ENCODE data around the gene PLEKHG5. TPM values are rescaled to one million over a fixed set of nuclear protein-coding genes. Genes with fewer than 3 reads are reported as not detected.

Gene PLEKHG5

DNA sequence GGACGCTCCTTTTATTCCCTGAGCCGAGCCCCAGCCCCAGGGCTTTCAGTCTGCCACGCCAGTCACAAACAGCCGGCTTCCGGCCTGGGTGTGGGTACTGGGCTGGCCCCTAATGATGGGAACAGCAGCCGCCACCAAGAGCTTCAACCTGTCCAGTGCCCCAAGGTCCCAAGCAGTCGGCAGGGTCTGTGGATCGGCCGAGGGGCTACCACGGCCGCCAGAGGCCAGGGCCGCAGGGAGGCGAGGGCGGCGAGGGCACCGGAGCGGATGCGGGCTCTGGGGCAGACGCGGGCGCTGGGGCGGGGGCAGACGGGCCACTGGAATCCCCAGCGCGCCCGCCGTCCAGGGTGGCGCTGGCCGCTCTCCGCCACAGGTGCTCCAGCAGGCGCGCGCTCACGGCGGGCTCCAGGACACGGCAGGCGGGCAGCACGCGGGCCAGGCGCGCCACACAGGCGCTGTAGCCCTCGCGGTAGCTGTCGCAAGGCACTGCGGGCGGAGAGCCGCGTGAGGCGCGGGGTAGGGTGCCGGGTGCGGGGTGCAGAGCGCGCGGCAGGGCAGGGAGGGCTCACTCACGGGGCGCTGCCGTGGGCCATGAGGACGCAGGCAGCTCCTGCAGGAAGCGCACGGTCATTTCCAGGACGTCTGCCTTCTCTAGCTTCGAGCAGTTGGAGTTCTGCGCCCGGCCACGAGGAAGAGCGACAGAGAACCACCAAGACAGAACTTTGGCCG is 72.6 kb downstream of the PLEKHG5 start:
- Histone ChIP-seq H4K8ac (ENCODE audit: low read depth, low read length) (no peak overlapping the region), H3K4me2 (ENCODE audit: insufficient read depth, low read length, poor library complexity, severe bottlenecking) (peak overlapping the region; percentile 82), H3K4me1 (ENCODE audit: control insufficient read depth in 2 of 2, insufficient read depth in 1 of 2, low read depth in 1 of 2, low read length in 2 of 2) (peaks cover 6 to 11% of the 10 kb centered on the region in 2 donors), H3K4me3 (ENCODE audit: low read length in 2 of 2) (peak overlapping the region in 1 of 2 donors; percentile 59), H3K79me1 (ENCODE audit: low read depth, low read length) (no peaks in the 10 kb centered on the region), H3K4ac (ENCODE audit: low read length) (no peak overlapping the region), H2BK12ac (ENCODE audit: low read length) (peak overlapping the region; percentile 36), H3K14ac (ENCODE audit: low read length) (peak overlapping the region; percentile 77), H3K9ac (ENCODE audit: low read depth, low read length, poor library complexity) (no peak overlapping the region), H4K91ac (ENCODE audit: low read depth, low read length, poor library complexity) (no peak overlapping the region), H2AFZ (ENCODE audit: low read length) (peak overlapping the region; percentile 73), H3K23ac (ENCODE audit: low read depth, low read length, poor library complexity) (peak overlapping the region; percentile 70), H3K27ac (replicated peaks; ENCODE audit: low read length) (no peak overlapping the region), H3K9me3 (replicated peaks in 1 of 2; ENCODE audit: control insufficient read depth in 2 of 2, insufficient read depth in 1 of 2, low read depth in 1 of 2, low read length in 2 of 2) (peaks cover 0 to 2% of the 10 kb centered on the region in 2 donors), H2BK5ac (ENCODE audit: low read length) (no peak overlapping the region), H2AK5ac (ENCODE audit: low read depth, low read length) (peak overlapping the region; percentile 60), H2BK15ac (ENCODE audit: low read length) (peak overlapping the region; percentile 73), H3K36me3 (replicated peaks in 1 of 2; ENCODE audit: control insufficient read depth in 2 of 2, insufficient read depth in 2 of 2, low read length in 2 of 2) (no peaks in the 10 kb centered on the region), H3K18ac (ENCODE audit: low read length) (peak overlapping the region; percentile 86), H3K27me3 (ENCODE audit: control insufficient read depth in 3 of 3, insufficient read depth in 3 of 3, low read depth in 1 of 3, low read length in 3 of 3) (peaks cover 35 to 86% (median 86%) of the 10 kb centered on the region in 3 experiments), H2BK120ac (ENCODE audit: low read depth, low read length) (peak overlapping the region; percentile 78)
- no peak for DNase-seq (ENCODE audit: low spot score)
- WGBS, 2 donors (ENCODE audit: extremely low coverage in 2 of 2, insufficient read length in 2 of 2, insufficient replicate concordance in 1 of 2) = no CpG with 5 or more reads among the region's 69 CpGs

DNA sequence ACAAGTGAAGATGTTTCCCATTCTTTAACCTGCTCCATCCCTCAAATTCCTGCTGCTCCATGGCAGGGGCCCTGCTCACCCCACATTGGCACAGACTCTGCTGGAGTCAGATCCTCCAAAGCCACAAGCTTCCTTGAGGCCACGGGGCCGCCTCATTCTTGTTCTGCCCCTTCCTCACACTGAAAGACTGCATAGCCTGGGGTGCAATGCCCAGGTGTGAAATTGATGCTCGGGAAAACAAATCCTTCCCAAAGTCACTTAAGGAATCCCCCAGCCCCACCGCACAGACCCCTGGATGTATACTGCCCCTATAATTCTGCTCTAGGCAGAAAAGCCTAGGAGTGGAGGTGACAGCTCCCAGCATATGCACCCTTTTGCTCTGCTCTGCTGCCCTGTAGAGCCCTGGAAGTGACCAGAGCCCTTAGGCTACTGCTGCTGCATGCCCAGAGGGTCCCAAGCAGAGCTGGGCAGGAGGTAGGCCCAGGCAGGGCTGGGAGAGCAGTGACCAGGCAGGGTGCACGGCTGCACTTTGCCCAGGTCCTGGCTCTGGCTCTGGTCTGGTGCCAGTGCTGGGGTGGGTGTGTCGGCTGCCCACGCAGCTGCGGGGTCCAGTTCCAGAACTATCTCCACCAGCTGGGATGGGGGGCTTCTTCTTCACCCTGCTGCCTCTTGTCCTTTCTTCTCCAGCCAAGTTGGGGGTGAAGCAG is 73.4 kb downstream of the PLEKHG5 start:
- no peak overlapping the region for H2AFZ ChIP-seq (ENCODE audit: low read length)
- H3K4me1 ChIP-seq (ENCODE audit: control insufficient read depth in 2 of 2, insufficient read depth in 1 of 2, low read depth in 1 of 2, low read length in 2 of 2) = peaks cover 6 to 11% of the 10 kb centered on the region in 2 donors
- peaks cover 0 to 2% of the 10 kb centered on the region in 2 donors for H3K9me3 ChIP-seq (replicated peaks in 1 of 2; ENCODE audit: control insufficient read depth in 2 of 2, insufficient read depth in 1 of 2, low read depth in 1 of 2, low read length in 2 of 2)
- H4K91ac ChIP-seq (ENCODE audit: low read depth, low read length, poor library complexity) = no peak overlapping the region
- H3K9ac ChIP-seq (ENCODE audit: low read depth, low read length, poor library complexity) = no peak overlapping the region
- no peak overlapping the region for H3K14ac ChIP-seq (ENCODE audit: low read length)
- no peak overlapping the region for H3K4ac ChIP-seq (ENCODE audit: low read length)
- no peak overlapping the region for H3K4me2 ChIP-seq (ENCODE audit: insufficient read depth, low read length, poor library complexity, severe bottlenecking)
- H3K27ac ChIP-seq (replicated peaks; ENCODE audit: low read length) = no peak overlapping the region
- no peaks in the 10 kb centered on the region for H3K79me1 ChIP-seq (ENCODE audit: low read depth, low read length)
- H2BK5ac ChIP-seq (ENCODE audit: low read length) = no peak overlapping the region
- H2BK15ac ChIP-seq (ENCODE audit: low read length) = peak overlapping the region; percentile 73
- no peak overlapping the region for H4K8ac ChIP-seq (ENCODE audit: low read depth, low read length)
- WGBS, 2 donors (ENCODE audit: extremely low coverage in 2 of 2, insufficient read length in 2 of 2, insufficient replicate concordance in 1 of 2) = no CpG with 5 or more reads among the region's 8 CpGs
- H2BK12ac ChIP-seq (ENCODE audit: low read length) = no peak overlapping the region
- H2BK120ac ChIP-seq (ENCODE audit: low read depth, low read length) = no peak overlapping the region
- H3K18ac ChIP-seq (ENCODE audit: low read length) = peak overlapping the region; percentile 67
- H3K36me3 ChIP-seq (replicated peaks in 1 of 2; ENCODE audit: control insufficient read depth in 2 of 2, insufficient read depth in 2 of 2, low read length in 2 of 2) = no peaks in the 10 kb centered on the region
- DNase-seq (ENCODE audit: low spot score) = no peak
- H3K23ac ChIP-seq (ENCODE audit: low read depth, low read length, poor library complexity) = peak overlapping the region; percentile 10
- H3K27me3 ChIP-seq (ENCODE audit: control insufficient read depth in 3 of 3, insufficient read depth in 3 of 3, low read depth in 1 of 3, low read length in 3 of 3) = peaks cover 30 to 80% (median 79%) of the 10 kb centered on the region in 3 experiments
- H2AK5ac ChIP-seq (ENCODE audit: low read depth, low read length) = peak overlapping the region; percentile 60
- no peak overlapping the region for H3K4me3 ChIP-seq (ENCODE audit: low read length in 2 of 2)

Small RNA genes within 50 kb of the gene (small RNA-seq; reads per million reads assigned to genes)
- not detected for gene MIR4252 (ENCODE audit: insufficient read depth)
- gene RNU6-731P (ENCODE audit: insufficient read depth) = not detected

Data from neuronal stem cell (in vitro differentiated cells).